ENCODE measurements around the gene CYP27A1.

CYP27A1 gene

GRCh38 chr2:218849721-218850120 lies 67.8 kb downstream of the CYP27A1 start:
- no peaks in the 10 kb centered on the region for H3K9me3 ChIP-seq (ENCODE audit: control insufficient read depth, insufficient read depth, low read length)
- no peak overlapping the region for H3K9ac ChIP-seq (ENCODE audit: low read depth, low read length)
- H3K4me1 ChIP-seq (ENCODE audit: insufficient read depth, low read length) = peaks cover 8% of the 10 kb centered on the region
- H3K36me3 ChIP-seq (ENCODE audit: insufficient read depth, low read length) = no peaks in the 10 kb centered on the region

- H3K9me3 ChIP-seq (ENCODE audit: control insufficient read depth, insufficient read depth, low read length) = no peaks in the 10 kb centered on the region
- no peaks in the 10 kb centered on the region for H3K36me3 ChIP-seq (ENCODE audit: insufficient read depth, low read length)
- peaks cover 12% of the 10 kb centered on the region for H3K4me1 ChIP-seq (ENCODE audit: insufficient read depth, low read length)
- no peak overlapping the region for H3K9ac ChIP-seq (ENCODE audit: low read depth, low read length)
These were observed 68.8 kb downstream of the CYP27A1 start for GRCh38 chr2:218850796-218851195.

- no peaks in the 10 kb centered on the region for H3K9me3 ChIP-seq (ENCODE audit: control insufficient read depth, insufficient read depth, low read length)
- no peak overlapping the region for H3K9ac ChIP-seq (ENCODE audit: low read depth, low read length)
- H3K36me3 ChIP-seq (ENCODE audit: insufficient read depth, low read length) = no peaks in the 10 kb centered on the region
- peaks cover 17% of the 10 kb centered on the region for H3K4me1 ChIP-seq (ENCODE audit: insufficient read depth, low read length)
These were observed 69.3 kb downstream of the CYP27A1 start for GRCh38 chr2:218851286-218851685.

GRCh38 chr2:218852911-218853667 lies 71.1 kb downstream of the CYP27A1 start:
- Histone ChIP-seq H3K9me3 (ENCODE audit: control insufficient read depth, insufficient read depth, low read length) (no peaks in the 10 kb centered on the region), H3K9ac (ENCODE audit: low read depth, low read length) (no peak overlapping the region; the same call in 1 of the 2 replicates), H3K36me3 (ENCODE audit: insufficient read depth, low read length) (no peaks in the 10 kb centered on the region), H3K4me1 (ENCODE audit: insufficient read depth, low read length) (peaks cover 25% of the 10 kb centered on the region)

GRCh38 chr2:218853766-218854165 lies 71.8 kb downstream of the CYP27A1 start:
- Histone ChIP-seq H3K9me3 (ENCODE audit: control insufficient read depth, insufficient read depth, low read length) (no peaks in the 10 kb centered on the region), H3K36me3 (ENCODE audit: insufficient read depth, low read length) (no peaks in the 10 kb centered on the region), H3K9ac (ENCODE audit: low read depth, low read length) (no peak overlapping the region), H3K4me1 (ENCODE audit: insufficient read depth, low read length) (peaks cover 28% of the 10 kb centered on the region)

- no peaks in the 10 kb centered on the region for H3K9me3 ChIP-seq (ENCODE audit: control insufficient read depth, insufficient read depth, low read length)
- H3K9ac ChIP-seq (ENCODE audit: low read depth, low read length) = no peak overlapping the region
- no peaks in the 10 kb centered on the region for H3K36me3 ChIP-seq (ENCODE audit: insufficient read depth, low read length)
- peaks cover 28% of the 10 kb centered on the region for H3K4me1 ChIP-seq (ENCODE audit: insufficient read depth, low read length)
These were observed 72.9 kb downstream of the CYP27A1 start for GRCh38 chr2:218854860-218855259.

GRCh38 chr2:218855305-218856166 lies 73.6 kb downstream of the CYP27A1 start:
- peaks cover 28% of the 10 kb centered on the region for H3K4me1 ChIP-seq (ENCODE audit: insufficient read depth, low read length)
- no peaks in the 10 kb centered on the region for H3K9me3 ChIP-seq (ENCODE audit: control insufficient read depth, insufficient read depth, low read length)

GRCh38 chr2:218856167-218856895 lies 74.4 kb downstream of the CYP27A1 start:
- no peaks in the 10 kb centered on the region for H3K9me3 ChIP-seq (ENCODE audit: control insufficient read depth, insufficient read depth, low read length)
- peaks cover 28% of the 10 kb centered on the region for H3K4me1 ChIP-seq (ENCODE audit: insufficient read depth, low read length)
- H3K9ac ChIP-seq (ENCODE audit: low read depth, low read length) = no peak overlapping the region
- no peaks in the 10 kb centered on the region for H3K36me3 ChIP-seq (ENCODE audit: insufficient read depth, low read length)

More at GRCh38 chr2:218855305-218856166, 73.6 kb downstream of the CYP27A1 start:
- Histone ChIP-seq H3K9ac (ENCODE audit: low read depth, low read length) (no peak overlapping the region), H3K36me3 (ENCODE audit: insufficient read depth, low read length) (no peaks in the 10 kb centered on the region)

- Histone ChIP-seq H3K36me3 (ENCODE audit: insufficient read depth, low read length) (no peaks in the 10 kb centered on the region), H3K4me1 (ENCODE audit: insufficient read depth, low read length) (peaks cover 28% of the 10 kb centered on the region), H3K9ac (ENCODE audit: low read depth, low read length) (no peak overlapping the region), H3K9me3 (ENCODE audit: control insufficient read depth, insufficient read depth, low read length) (no peaks in the 10 kb centered on the region)
These were observed 74.9 kb downstream of the CYP27A1 start for GRCh38 chr2:218856896-218857243.

- Histone ChIP-seq H3K9me3 (ENCODE audit: control insufficient read depth, insufficient read depth, low read length) (no peaks in the 10 kb centered on the region), H3K9ac (ENCODE audit: low read depth, low read length) (no peak overlapping the region), H3K4me1 (ENCODE audit: insufficient read depth, low read length) (peaks cover 28% of the 10 kb centered on the region), H3K36me3 (ENCODE audit: insufficient read depth, low read length) (no peaks in the 10 kb centered on the region)
These were observed 75.6 kb downstream of the CYP27A1 start for GRCh38 chr2:218857371-218858137.

- no peak overlapping the region for H3K9ac ChIP-seq (ENCODE audit: low read depth, low read length)
- H3K9me3 ChIP-seq (ENCODE audit: control insufficient read depth, insufficient read depth, low read length) = no peaks in the 10 kb centered on the region
- peaks cover 26% of the 10 kb centered on the region for H3K4me1 ChIP-seq (ENCODE audit: insufficient read depth, low read length)
- H3K36me3 ChIP-seq (ENCODE audit: insufficient read depth, low read length) = no peaks in the 10 kb centered on the region
These were observed 76.1 kb downstream of the CYP27A1 start for GRCh38 chr2:218858138-218858445.

- no peaks in the 10 kb centered on the region for H3K36me3 ChIP-seq (ENCODE audit: insufficient read depth, low read length)
- peak overlapping the region; percentile 35; the same call in 1 of the 2 replicates for H3K9ac ChIP-seq (ENCODE audit: low read depth, low read length)
- no peaks in the 10 kb centered on the region for H3K9me3 ChIP-seq (ENCODE audit: control insufficient read depth, insufficient read depth, low read length)
- peaks cover 20% of the 10 kb centered on the region for H3K4me1 ChIP-seq (ENCODE audit: insufficient read depth, low read length)
These were observed 77.0 kb downstream of the CYP27A1 start for GRCh38 chr2:218858671-218859555.

GRCh38 chr2:218859556-218859987 lies 77.6 kb downstream of the CYP27A1 start, which contains the start of gene WNT6:
WNT6 (plus strand) TSS chr2:218859805; CDS start chr2:218860038, 233 bp downstream.
- no peaks in the 10 kb centered on the region for H3K36me3 ChIP-seq (ENCODE audit: insufficient read depth, low read length)
- H3K4me1 ChIP-seq (ENCODE audit: insufficient read depth, low read length) = peaks cover 20% of the 10 kb centered on the region
- no peaks in the 10 kb centered on the region for H3K9me3 ChIP-seq (ENCODE audit: control insufficient read depth, insufficient read depth, low read length)
- H3K9ac ChIP-seq (ENCODE audit: low read depth, low read length) = peak within 1 kb of the TSS; percentile 45; the same call in 1 of the 2 replicates
